ENCODE results near the gene GPC6.

GRCh38 chr13:93900731-93901130 lies 674.1 kb downstream of the GPC6 start:
- TF ChIP-seq CTCF (conservative IDR thresholded peaks at IDR 0.05) (no peak), EZH2 (IDR thresholded peaks at IDR 0.05; ENCODE audit: low read depth) (no peak)
